PC-3 (cell line): ENCODE data around the gene TSPAN32.

Source experiments
- EZH2 ChIP-seq: fragments of 300-600 bp; sonication (generic); IDR thresholded peaks from one replicate; pipeline ENCODE4 v1.6.1; 2017; ENCODE audit warnings: antibody characterized with exemption, mild to moderate bottlenecking, low read length; ENCODE audit not compliant: unreplicated experiment
- TF ChIP-seq, protein P1 (sequence below): fragments of 300-600 bp; sonication (generic); conservative IDR thresholded peaks from 2 replicates; pipeline ENCODE4 v1.5.1; 2017; ENCODE audit warnings: antibody characterized with exemption, low read depth, mild to moderate bottlenecking, low read length

DNA sequence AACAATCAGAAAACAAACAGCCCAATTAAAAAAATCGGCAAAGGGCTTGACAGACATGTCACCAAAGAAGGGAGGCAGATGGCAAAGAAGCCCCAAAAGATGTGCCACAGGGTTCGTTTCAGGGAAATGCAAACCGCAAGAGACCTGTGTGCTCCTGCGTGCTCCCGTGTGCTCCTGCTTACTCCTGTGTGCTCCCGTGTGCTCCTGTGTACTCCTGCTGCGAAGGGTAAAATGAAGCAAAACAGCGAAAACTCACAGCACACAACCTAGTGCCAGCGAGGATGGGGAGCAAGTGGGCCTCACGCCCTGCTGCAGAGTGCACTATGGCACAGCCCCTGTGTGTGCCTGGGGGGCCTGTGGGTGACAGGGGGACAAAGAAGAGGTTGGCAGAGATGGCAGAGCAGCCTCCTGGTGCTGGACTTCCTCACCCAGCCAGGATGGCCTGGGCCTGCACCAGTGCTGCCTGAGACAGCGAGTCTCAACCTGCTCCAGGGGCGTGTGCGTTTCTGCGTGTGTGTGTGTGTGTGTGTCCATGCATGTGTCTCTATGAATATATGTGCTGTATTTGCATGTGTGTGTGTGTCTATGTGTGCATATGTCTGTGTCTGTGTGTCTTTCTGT lies 45.4 kb upstream of the TSPAN32 start:
- TF ChIP-seq EZH2, result no peak
- TF ChIP-seq, protein P1, sequence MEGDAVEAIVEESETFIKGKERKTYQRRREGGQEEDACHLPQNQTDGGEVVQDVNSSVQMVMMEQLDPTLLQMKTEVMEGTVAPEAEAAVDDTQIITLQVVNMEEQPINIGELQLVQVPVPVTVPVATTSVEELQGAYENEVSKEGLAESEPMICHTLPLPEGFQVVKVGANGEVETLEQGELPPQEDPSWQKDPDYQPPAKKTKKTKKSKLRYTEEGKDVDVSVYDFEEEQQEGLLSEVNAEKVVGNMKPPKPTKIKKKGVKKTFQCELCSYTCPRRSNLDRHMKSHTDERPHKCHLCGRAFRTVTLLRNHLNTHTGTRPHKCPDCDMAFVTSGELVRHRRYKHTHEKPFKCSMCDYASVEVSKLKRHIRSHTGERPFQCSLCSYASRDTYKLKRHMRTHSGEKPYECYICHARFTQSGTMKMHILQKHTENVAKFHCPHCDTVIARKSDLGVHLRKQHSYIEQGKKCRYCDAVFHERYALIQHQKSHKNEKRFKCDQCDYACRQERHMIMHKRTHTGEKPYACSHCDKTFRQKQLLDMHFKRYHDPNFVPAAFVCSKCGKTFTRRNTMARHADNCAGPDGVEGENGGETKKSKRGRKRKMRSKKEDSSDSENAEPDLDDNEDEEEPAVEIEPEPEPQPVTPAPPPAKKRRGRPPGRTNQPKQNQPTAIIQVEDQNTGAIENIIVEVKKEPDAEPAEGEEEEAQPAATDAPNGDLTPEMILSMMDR, result no peak
